Motor neuron (in vitro differentiated cells): Measurements from ENCODE around the gene DENND1A. TPM values are rescaled to one million over a fixed set of nuclear protein-coding genes. Genes with fewer than 3 reads are reported as not detected.
"Not testable (repeated sequence)": the region's sequence is repeated elsewhere in the genome, so short reads cannot be mapped to it uniquely, and the experiment has no call there.

ENCODE experiments used
- ATAC-seq, 8 experiments: fragments of 200-7000 bp; cut with Tn5 transposase; replicated peaks in 6 of 8; 2 replicates each; pipeline ENCODE4 v1.8.0; 2021; ENCODE audit warnings: mild to moderate bottlenecking in 8 of 8, moderate library complexity in 8 of 8
- H3K27ac ChIP-seq, 2 donors: fragments of 250-450 bp; sonication (Bioruptor Pico); 2 replicates each; pipeline ENCODE4 v1.9.0; 2021; ENCODE audit warnings: antibody characterized with exemption in 2 of 2, mild to moderate bottlenecking in 2 of 2, moderate library complexity in 1 of 2
- H3K4me1 ChIP-seq, 2 donors: fragments of 250-450 bp; sonication (Bioruptor Pico); replicated peaks in 1 of 2; 2 replicates each; pipeline ENCODE4 v1.6.1; 2021; ENCODE audit warnings: antibody characterized with exemption in 2 of 2, mild to moderate bottlenecking in 2 of 2, moderate library complexity in 1 of 2
- H3K4me3 ChIP-seq, 5 donors: fragments of 250-450 bp; sonication (Bioruptor Pico); 2 replicates each; pipeline ENCODE4 v1.9.0; 2021; ENCODE audit warnings: antibody characterized with exemption in 5 of 5, mild to moderate bottlenecking in 5 of 5, moderate library complexity in 4 of 5
- WGBS, 10 experiments: fragments of 450-650 bp; shearing (Covaris generic); methylation state at CpG; one replicate each; pipeline ENCODE4 v1.0.0; 2022; 5-methylcytosine and 5-hydroxymethylcytosine counted together
- in situ Hi-C, 9 experiments: fragments of 400-800 bp; cut with MboI; loops; one replicate each; pipeline ENCODE4 v1.15.0; 2021; ENCODE audit warnings: low sequenced_read_pairs in 9 of 9, low pct_unique_long_range_greater_than_20kb in 2 of 9; ENCODE audit not compliant: unreplicated experiment in 9 of 9
- total RNA-seq, 8 experiments: library from RNA; unstranded; fragments of 300-600 nt; gene quantifications; 2 replicates each; pipeline versions ENCODE4 v1.2.3 to v1.2.4, GENCODE V29; 2022

The DENND1A gene
- total RNA-seq, 8 experiments from 2014 or later: 9.2 to 27.8 (median 13.8) TPM

DNA sequence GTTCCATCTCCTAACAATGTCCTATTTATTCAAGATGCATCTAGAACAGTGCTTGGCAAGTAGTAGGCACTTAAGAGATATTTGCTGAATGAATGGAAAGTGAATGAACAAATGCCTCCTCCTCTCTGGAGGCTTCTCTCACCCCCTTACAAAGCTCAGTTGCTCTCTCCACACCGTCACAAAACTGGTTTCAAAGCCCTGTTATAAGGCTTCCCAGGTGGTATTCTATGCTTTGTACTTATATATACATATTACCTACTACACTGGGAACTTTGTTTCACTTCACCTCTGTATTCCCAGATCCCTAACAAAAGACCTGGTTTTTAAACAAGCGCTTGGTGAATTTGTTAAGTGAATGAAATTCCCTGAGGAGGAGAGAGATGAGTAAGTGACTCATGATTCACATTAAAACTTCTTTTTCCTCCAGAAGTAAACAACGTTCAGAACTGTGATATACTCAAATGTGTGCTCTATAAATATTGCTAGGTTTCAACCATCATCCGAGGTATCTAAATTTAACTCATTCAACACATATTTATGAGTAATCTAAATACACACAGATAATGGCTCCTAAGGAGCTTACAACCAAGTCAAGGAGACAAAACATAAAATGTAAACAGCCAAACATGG lies 36.0 kb downstream of the DENND1A start:
- Histone ChIP-seq H3K27ac (no peak overlapping the region), H3K4me1 (no peaks in the 10 kb centered on the region), H3K4me3 (no peak overlapping the region)
- 0 to 55% (median 32%) methylated on average over 2 to 4 of the region's 4 CpGs; no CpG with 5 or more reads in 2 of the 10 experiments for WGBS, 10 experiments
- in situ Hi-C loops: no loop called here
- ATAC-seq: peak in 3 of 8 experiments; percentile 46 to 52 (median 46)

DNA sequence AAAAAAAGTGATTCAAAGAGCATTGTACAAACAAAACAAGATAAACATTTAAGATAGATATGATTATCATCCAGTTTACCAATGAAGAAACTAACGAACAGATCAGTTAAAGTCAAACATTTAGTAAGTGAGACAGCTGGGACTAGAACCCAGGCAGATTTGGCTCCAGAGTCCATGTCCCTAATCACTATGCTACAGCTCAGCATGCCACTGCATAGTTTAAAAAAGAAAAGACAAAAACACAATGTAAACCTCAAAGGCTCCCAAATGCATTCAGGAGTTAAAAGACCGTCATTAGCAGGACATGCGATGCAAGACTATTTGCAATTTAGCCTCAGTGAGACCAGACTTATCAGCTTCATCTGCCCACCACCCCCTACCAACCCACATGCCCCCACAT lies 36.8 kb downstream of the DENND1A start:
- in situ Hi-C loops: no loop called here
- H3K27ac ChIP-seq: no peak overlapping the region
- 37 to 94% (median 86%) methylated on average over 1 to 3 of the region's 3 CpGs; no CpG with 5 or more reads in 3 of the 10 experiments for WGBS, 10 experiments

DNA sequence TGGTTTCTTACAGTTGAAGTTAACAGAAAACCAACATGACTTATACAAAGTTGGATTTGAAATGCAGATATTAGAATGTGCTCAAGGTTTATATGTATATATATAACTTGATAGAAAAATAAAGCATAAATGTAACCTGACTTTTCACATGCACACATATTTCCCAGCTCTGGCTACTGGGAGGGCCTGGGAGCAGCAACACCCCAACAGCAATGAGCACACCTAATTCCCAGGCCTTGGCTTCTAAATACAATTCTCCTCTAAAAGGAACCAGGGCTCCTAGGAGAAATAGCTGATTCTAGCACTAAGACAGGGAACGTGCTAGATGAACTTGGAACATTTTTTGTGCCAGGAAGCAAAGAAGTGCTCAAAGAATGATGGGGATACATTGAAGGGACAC lies 42.1 kb downstream of the DENND1A start:
- H3K4me1 ChIP-seq: no peaks in the 10 kb centered on the region
- WGBS, 10 experiments: 80 to 100% (median 100%) methylated on average over 1 of the region's 1 CpG; no CpG with 5 or more reads in 3 of the 10 experiments
- no peak overlapping the region for H3K4me3 ChIP-seq
- in situ Hi-C loops: no loop called here
- H3K27ac ChIP-seq: no peak overlapping the region
- no peak for ATAC-seq

More for the DNA sequence above, 36.8 kb downstream of the DENND1A start:
- peak in 1 of 8 experiments; percentile 11 for ATAC-seq
- H3K4me1 ChIP-seq: no peaks in the 10 kb centered on the region
- no peak overlapping the region for H3K4me3 ChIP-seq

DNA sequence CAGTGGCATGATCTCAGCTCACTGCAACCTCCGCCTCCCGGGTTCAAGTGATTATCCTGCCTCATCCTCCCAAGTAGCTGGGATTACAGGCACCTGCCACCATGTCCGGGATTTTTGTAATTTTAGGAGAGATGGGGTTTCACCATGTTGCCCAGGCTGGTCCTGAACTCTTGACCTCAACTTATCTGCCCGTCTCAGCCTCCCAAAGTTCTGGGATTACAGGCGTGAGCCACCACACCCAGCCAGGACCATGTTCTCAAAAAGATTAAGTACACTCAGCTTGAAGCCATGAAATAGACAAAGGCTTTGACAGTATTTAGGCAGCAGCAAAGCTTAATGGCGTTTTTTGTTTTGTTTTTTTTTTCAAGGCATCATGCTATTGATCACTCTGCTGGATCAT lies 44.1 kb downstream of the DENND1A start:
- H3K27ac ChIP-seq, in situ Hi-C loops, H3K4me1 ChIP-seq, H3K4me3 ChIP-seq, ATAC-seq: not testable (repeated sequence)
- WGBS, 10 experiments: 68 to 100% (median 94%) methylated on average over 1 to 6 of the region's 6 CpGs; no CpG with 5 or more reads in 3 of the 10 experiments

DNA sequence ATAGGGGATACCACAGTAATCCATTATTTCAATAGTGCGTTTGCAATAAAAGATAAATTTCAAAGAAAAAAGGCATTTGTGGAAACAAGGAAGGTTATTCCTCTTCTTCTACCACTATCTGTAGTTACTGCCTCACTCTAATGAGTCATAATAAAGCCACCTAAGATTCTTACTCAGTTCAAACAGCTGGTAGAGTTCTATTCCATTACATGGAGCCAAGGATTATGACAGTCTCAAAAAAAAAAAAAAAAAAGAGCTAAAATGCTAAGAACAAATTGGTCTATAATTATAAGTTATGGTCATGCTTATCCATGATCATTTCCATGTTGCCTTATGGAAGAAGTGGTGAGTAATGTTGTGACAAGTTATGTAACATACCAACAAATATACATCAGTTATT lies 46.3 kb downstream of the DENND1A start:
- 67 to 100% (median 94%) methylated on average over 1 of the region's 1 CpG; no CpG with 5 or more reads in 2 of the 10 experiments for WGBS, 10 experiments
- Histone ChIP-seq H3K27ac (no peak overlapping the region), H3K4me3 (no peak overlapping the region), H3K4me1 (no peaks in the 10 kb centered on the region)
- no peak for ATAC-seq
- in situ Hi-C loops: no loop called here

DNA sequence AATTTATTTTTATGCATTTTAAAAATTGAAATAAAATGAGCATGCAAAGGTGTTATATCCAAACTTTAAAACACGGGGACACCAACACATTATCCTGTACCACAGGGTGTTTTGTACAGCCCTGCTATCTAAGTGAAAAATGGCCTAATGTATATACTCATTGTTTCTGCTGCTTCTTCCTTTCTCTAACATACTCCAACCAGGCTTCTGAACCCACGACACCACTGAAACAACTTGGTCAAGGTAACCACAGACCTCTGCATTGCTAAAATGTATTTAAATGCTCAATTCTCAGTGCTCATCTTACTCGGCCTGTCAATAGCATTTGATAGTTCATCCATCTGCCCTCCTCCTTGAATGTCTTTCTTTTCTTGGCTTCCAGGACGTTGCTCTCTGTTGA lies 48.3 kb downstream of the DENND1A start:
- Histone ChIP-seq H3K27ac (no peak overlapping the region), H3K4me1 (no peaks in the 10 kb centered on the region), H3K4me3 (no peak overlapping the region)
- in situ Hi-C loops: no loop called here
- ATAC-seq: no peak
- 50 to 100% (median 75%) methylated on average over 1 to 4 of the region's 4 CpGs; no CpG with 5 or more reads in 1 of the 10 experiments for WGBS, 10 experiments

DNA sequence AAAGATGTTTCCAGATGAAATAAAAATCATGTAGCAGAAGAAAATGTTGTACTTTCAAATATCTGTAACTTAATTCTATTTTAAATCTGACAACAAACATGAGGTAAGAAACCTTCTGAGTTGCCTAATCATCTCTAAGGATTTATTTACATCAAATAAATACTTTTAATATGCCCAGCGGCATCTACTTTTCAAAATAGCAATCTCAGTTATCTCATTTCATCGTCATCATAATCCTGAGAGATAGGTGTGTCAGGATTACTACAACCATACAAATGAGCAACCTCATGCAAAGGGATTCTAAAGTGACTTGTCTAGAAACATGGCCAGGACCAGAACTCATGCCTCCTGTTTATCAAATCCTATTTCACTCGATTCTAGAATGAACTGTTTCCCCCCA lies 49.5 kb downstream of the DENND1A start:
- WGBS, 10 experiments: 67 to 97% (median 86%) methylated on average over 2 to 3 of the region's 3 CpGs
- no peaks in the 10 kb centered on the region for H3K4me1 ChIP-seq
- no peak overlapping the region for H3K4me3 ChIP-seq
- no peak overlapping the region for H3K27ac ChIP-seq
- ATAC-seq: no peak
- in situ Hi-C loops: no loop called here

DNA sequence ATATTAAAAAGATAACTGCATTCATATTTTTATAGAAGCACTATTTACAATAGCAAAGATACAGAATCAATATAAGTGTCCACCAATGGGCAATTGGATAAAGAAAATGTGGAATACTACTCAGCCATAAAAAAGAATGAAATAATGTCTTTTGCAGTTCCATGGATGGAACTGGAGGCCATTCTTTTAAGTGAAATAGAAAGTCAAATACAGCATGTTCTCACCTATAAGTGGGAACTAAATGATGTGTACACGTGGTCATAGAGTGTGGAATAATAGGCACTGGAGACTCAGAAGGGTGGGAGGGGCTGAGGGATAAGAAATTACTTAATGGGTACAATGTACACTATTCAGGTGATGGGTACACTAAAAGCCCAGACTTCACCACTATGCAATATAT lies 53.2 kb downstream of the DENND1A start:
- Histone ChIP-seq H3K27ac (no peak overlapping the region), H3K4me1 (no peaks in the 10 kb centered on the region), H3K4me3 (no peak overlapping the region)
- WGBS, 10 experiments: 75 to 100% (median 92%) methylated on average over 1 of the region's 1 CpG; no CpG with 5 or more reads in 4 of the 10 experiments
- ATAC-seq: no peak
- in situ Hi-C loops: no loop called here

DNA sequence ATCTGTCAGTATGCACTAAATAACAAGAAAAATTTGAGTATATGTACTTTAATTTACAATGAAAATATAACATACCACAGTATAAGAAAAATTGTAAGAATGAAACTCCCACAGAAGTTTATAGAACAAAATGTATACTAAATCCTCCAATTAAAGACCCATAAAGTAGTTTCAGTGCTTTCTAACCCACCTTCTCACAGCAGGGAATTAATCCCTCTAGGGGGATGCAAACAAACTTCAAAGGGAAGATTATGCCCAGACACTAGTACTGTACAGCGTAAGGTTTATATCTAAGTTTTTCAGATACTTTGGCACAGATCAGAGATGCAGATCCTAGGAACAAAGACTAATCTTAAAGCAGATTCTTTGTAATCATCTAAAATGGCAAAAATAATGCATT lies 57.2 kb downstream of the DENND1A start:
- Histone ChIP-seq H3K4me3 (no peak overlapping the region), H3K4me1 (no peaks in the 10 kb centered on the region), H3K27ac (no peak overlapping the region)
- ATAC-seq: no peak
- in situ Hi-C loops: no loop called here
- 60 to 100% (median 96%) methylated on average over 1 of the region's 1 CpG; no CpG with 5 or more reads in 2 of the 10 experiments for WGBS, 10 experiments

DNA sequence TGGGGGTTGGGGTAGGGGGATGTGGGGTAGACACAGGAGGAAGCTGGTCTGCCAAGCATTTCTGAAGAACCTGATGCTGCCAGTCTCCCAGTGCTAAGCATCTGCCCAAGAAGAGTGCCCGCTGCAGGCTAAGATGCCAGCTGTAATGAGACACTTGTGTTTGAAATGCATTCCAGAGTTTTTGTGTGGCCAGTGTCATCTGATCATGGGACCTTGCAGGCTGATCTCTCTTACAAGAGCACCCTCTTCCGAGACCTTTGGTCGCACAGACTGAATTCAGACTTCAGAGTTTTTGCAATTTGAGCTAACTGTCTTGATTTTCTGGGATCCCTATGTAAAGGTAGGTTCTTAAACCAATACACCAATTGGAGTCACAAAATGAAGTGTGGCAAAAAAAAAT lies 58.1 kb downstream of the DENND1A start:
- in situ Hi-C loops: no loop called here
- no peaks in the 10 kb centered on the region for H3K4me1 ChIP-seq
- 72 to 100% (median 81%) methylated on average over 1 to 3 of the region's 3 CpGs; no CpG with 5 or more reads in 6 of the 10 experiments for WGBS, 10 experiments
- no peak overlapping the region for H3K27ac ChIP-seq
- H3K4me3 ChIP-seq: no peak overlapping the region
- peak in 1 of 8 experiments; percentile 31 for ATAC-seq

DNA sequence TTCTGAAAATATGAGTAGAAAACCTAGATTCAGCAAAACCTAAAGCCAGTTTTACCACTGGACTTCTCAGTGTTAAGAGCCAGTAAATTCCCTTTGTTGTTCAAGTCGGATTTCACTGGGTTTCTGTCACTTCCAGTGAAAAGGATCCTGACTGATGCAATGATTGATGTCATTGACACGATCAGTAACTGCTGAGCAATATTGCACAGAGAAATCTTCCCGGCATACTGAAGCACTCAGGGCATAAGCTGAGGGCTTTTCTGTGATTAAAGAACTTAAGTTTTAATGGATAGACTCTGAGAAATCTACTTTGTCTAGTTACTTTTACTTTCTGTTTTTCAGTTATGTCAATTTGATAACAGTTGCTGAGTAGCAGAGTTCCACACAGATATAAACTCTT lies 61.9 kb downstream of the DENND1A start:
- peaks cover 0 to 10% of the 10 kb centered on the region in 2 donors for H3K4me1 ChIP-seq
- ATAC-seq: peak in 1 of 8 experiments; percentile 38
- H3K27ac ChIP-seq: no peak overlapping the region
- in situ Hi-C loops: no loop called here
- 20 to 100% (median 54%) methylated on average over 1 to 3 of the region's 3 CpGs for WGBS, 10 experiments
- H3K4me3 ChIP-seq: no peak overlapping the region

DNA sequence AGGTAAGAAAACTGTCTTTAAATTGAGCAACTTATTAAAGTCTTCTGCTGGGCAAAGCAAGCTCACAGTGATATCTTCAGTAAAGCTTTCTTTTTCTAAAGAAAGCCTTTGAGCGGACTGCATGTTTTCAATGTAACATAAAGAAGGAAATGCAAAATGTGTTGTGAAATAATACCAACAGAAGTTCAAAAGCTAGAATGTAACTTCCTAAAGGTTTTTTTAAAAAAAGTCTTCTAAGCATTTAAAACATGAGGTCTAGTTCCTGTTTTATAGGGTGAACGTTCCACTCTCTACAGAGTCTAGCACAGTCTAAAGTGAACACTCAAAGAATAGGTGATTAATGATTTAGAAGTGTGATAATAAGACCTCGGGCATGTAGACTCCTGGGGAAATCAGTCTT lies 62.9 kb downstream of the DENND1A start:
- Histone ChIP-seq H3K27ac (no peak overlapping the region), H3K4me3 (no peak overlapping the region), H3K4me1 (peaks cover 0 to 12% of the 10 kb centered on the region in 2 donors)
- WGBS, 10 experiments: 52 to 100% (median 86%) methylated on average over 1 to 3 of the region's 3 CpGs
- ATAC-seq: no peak
- in situ Hi-C loops: no loop called here

DNA sequence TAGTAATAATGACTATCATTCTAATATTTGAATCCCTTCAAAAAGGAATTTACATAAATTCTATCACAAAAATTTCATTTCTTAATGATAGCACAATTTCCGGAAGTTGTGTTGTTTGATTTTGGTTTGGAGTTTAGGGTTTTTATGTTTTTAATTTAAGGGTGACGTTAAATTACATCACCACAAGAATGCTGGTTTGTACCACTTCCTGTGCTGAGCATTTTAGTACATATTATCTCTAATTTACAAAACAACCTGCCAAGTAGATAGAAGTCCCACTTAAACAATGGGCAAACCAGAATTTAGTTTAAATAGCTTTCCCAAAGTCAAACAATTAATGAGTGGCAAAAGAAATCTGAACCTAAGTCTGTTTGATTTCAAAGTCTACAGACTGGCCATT lies 63.4 kb downstream of the DENND1A start:
- no peak for ATAC-seq
- WGBS, 10 experiments: 40 to 100% (median 93%) methylated on average over 1 to 2 of the region's 2 CpGs; no CpG with 5 or more reads in 1 of the 10 experiments

More for the DNA sequence above, 63.4 kb downstream of the DENND1A start:
- Histone ChIP-seq H3K4me3 (no peak overlapping the region), H3K4me1 (peaks cover 0 to 16% of the 10 kb centered on the region in 2 donors), H3K27ac (no peak overlapping the region)
- in situ Hi-C loops: no loop called here
